Endothelial cell of umbilical vein (primary cell): Measurements from ENCODE around the gene CXCL13.

Experiments used
- MAX ChIP-seq: IDR thresholded peaks from 2 replicates; pipeline ENCODE4 v1.6.1; 2011; ENCODE audit not compliant: insufficient read depth, insufficient read length
- POLR2AphosphoS5 ChIP-seq: IDR thresholded peaks from 2 replicates; pipeline ENCODE4 v1.6.1; 2012; ENCODE audit warnings: low read depth, mild to moderate bottlenecking, control low read depth, low read length, moderate library complexity; ENCODE audit not compliant: insufficient read depth
- TF ChIP-seq, protein P1 (sequence below), 2 donors: IDR thresholded peaks; 1 replicate in 1 of 2; 2 replicates in 1 of 2; pipeline ENCODE4 v1.5.1; 2011; ENCODE audit warnings: low read length in 2 of 2, mild to moderate bottlenecking in 2 of 2, moderate library complexity in 2 of 2, control low read depth in 1 of 2, inconsistent platforms in 1 of 2, low read depth in 1 of 2; ENCODE audit not compliant: insufficient read depth in 1 of 2; ENCODE audit errors: extremely low read depth in 1 of 2

DNA sequence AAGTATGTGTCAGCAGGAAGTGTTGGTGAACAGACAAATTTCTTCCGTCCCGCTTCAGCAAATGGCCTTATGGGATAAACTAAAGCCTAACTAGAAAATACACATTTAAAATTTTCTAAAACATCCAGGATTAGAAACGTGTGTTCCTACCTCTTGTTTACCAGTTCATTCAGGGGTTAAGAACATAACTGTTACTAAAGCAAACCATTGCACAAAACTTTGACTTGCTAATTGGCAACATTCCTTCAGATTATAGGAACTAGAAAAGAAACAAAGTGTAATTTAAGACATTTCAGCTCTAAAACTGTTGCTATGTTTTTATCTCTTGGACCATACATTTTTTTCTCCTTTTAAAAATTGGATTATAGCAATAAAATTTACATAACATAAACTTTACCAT, 39.5 kb upstream of the CXCL13 start:
- TF ChIP-seq, protein P1, sequence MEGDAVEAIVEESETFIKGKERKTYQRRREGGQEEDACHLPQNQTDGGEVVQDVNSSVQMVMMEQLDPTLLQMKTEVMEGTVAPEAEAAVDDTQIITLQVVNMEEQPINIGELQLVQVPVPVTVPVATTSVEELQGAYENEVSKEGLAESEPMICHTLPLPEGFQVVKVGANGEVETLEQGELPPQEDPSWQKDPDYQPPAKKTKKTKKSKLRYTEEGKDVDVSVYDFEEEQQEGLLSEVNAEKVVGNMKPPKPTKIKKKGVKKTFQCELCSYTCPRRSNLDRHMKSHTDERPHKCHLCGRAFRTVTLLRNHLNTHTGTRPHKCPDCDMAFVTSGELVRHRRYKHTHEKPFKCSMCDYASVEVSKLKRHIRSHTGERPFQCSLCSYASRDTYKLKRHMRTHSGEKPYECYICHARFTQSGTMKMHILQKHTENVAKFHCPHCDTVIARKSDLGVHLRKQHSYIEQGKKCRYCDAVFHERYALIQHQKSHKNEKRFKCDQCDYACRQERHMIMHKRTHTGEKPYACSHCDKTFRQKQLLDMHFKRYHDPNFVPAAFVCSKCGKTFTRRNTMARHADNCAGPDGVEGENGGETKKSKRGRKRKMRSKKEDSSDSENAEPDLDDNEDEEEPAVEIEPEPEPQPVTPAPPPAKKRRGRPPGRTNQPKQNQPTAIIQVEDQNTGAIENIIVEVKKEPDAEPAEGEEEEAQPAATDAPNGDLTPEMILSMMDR (IDR thresholded peaks at IDR 0.05; ENCODE audit: extremely low read depth in 1 of 2, insufficient read depth in 1 of 2, low read depth in 1 of 2, low read length in 2 of 2) = no peak
- TF ChIP-seq POLR2AphosphoS5 = no peak
- TF ChIP-seq MAX = no peak
